NCI-H526 (cell line): ENCODE data around the gene CEP290.
"Not testable (repeated sequence)": the region's sequence is repeated elsewhere in the genome, so short reads cannot be mapped to it uniquely, and the experiment has no call there.

Experiments
- DNase-seq, 2 experiments: peaks; one replicate each; lab custom pipeline; 2025; lab: John Stamatoyannopoulos, UW

The CEP290 gene

GRCh38 chr12:88144546-88145468 lies 2.9 kb upstream of the CEP290 start:
- DNase-seq, result no peak

GRCh38 chr12:88144037-88144436 lies 2.1 kb upstream of the CEP290 start:
- DNase-seq, result no peak

- DNase-seq, result peak; percentile 60
Measured at GRCh38 chr12:88142610-88142991, 713 bp upstream of the CEP290 start.

- DNase-seq, result no peak
Measured at GRCh38 chr12:88141425-88141773, 489 bp downstream of the CEP290 start.

- DNase-seq, result not testable (repeated sequence)
Measured at GRCh38 chr12:88139711-88140110, 2.2 kb downstream of the CEP290 start.

GRCh38 chr12:88133181-88133580 lies 8.7 kb downstream of the CEP290 start:
- not testable (repeated sequence) for DNase-seq

GRCh38 chr12:88132392-88132791 lies 9.5 kb downstream of the CEP290 start:
- DNase-seq, result no peak

- DNase-seq, result no peak
Measured at GRCh38 chr12:88127855-88128254, 14.0 kb downstream of the CEP290 start.

- no peak for DNase-seq
Measured at GRCh38 chr12:88127099-88127498, 14.8 kb downstream of the CEP290 start.

- no peak for DNase-seq
Measured at GRCh38 chr12:88122666-88123065, 19.2 kb downstream of the CEP290 start.

GRCh38 chr12:88113871-88114270 lies 28.0 kb downstream of the CEP290 start:
- no peak for DNase-seq

- peak in 1 of 2 experiments; percentile 71 for DNase-seq
Measured at GRCh38 chr12:88111074-88111652, 30.7 kb downstream of the CEP290 start.

- no peak for DNase-seq
Measured at GRCh38 chr12:88108021-88108420, 33.9 kb downstream of the CEP290 start.

- no peak for DNase-seq
Measured at GRCh38 chr12:88093573-88093972, 48.3 kb downstream of the CEP290 start.

GRCh38 chr12:88092771-88093170 lies 49.1 kb downstream of the CEP290 start:
- DNase-seq, result no peak

- DNase-seq, result no peak
Measured at GRCh38 chr12:88084210-88084609, 57.7 kb downstream of the CEP290 start.

- no peak for DNase-seq
Measured at GRCh38 chr12:88083634-88084033, 58.3 kb downstream of the CEP290 start.

- DNase-seq, result no peak
Measured at GRCh38 chr12:88081247-88081646, 60.6 kb downstream of the CEP290 start.

- DNase-seq, result no peak
Measured at GRCh38 chr12:88067301-88067700, 74.6 kb downstream of the CEP290 start.

- no peak for DNase-seq
Measured at GRCh38 chr12:88063375-88063774, 78.5 kb downstream of the CEP290 start.

GRCh38 chr12:88062474-88062873 lies 79.4 kb downstream of the CEP290 start:
- no peak for DNase-seq

GRCh38 chr12:88058719-88059077 lies 83.2 kb downstream of the CEP290 start:
- no peak for DNase-seq

- no peak for DNase-seq
Measured at GRCh38 chr12:88057994-88058718, 83.7 kb downstream of the CEP290 start.
